Measurements from ENCODE around the gene AKR1C3. TPM values are rescaled to one million over a fixed set of nuclear protein-coding genes. Genes with fewer than 3 reads are reported as not detected.
A peak's percentile ranks its signal among the peaks of the same experiment; 100 is the strongest.

The AKR1C3 gene
- total and polyA plus RNA-seq, 5 experiments from 2014 or later = 0.67 to 14.7 (median 5.9) TPM

DNA sequence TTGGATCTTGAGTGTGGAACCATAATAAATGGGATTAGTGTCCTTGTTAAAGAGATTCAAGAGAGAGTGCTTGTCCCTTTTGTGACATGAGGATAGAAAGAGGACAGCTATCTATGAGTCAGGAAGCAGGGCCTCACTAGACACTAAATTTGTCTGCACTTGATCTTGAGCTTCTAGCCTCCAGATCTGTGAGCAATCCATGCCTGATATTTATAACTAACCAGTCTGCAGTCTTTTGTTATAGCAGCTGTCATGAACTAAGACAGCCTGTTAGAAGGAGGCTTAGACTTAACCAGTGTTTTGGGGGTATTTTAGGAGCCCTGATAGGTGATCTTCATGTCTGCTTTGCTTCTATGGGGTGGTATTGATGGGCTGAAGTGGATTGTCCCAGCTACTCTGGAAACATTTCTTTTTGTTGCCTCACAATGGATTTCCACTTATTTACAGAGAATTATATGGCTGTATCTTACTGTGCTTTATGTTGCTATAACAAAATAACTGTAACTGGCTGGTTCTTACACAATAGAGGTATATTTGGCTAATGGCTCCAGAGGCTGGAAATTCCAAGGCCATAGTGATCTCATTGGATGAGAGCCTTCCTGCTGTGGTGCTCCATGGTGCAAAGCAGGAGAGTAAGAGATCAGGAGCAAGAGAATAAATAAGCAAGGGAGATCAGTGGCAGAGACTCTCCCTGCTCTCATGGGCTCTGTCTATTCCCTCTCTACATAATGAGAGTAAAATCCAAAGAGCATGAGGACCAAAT, 23.4 kb upstream of the AKR1C3 start:
- peak overlapping the region in 1 of 10 donors; percentile 31 for H3K27ac Mint-ChIP-seq
- H3K36me3 Mint-ChIP-seq = peaks cover 0 to 5% (median 3%) of the 10 kb centered on the region in 3 donors
- H3K4me3 Mint-ChIP-seq = no peak overlapping the region
- peaks cover 0 to 9% (median 0%) of the 10 kb centered on the region in 9 donors for H3K9me3 Mint-ChIP-seq
- H3K4me1 Mint-ChIP-seq = no peaks in the 10 kb centered on the region
- no peak for ATAC-seq
- POLR2A ChIA-PET = no interaction called here
- H3K27me3 Mint-ChIP-seq = no peaks in the 10 kb centered on the region
- no peak for DNase-seq

- Mint-ChIP-seq H3K4me1 (no peaks in the 10 kb centered on the region), H3K27me3 (peaks cover 0 to 4% (median 0%) of the 10 kb centered on the region in 5 donors), H3K9me3 (peaks cover 0 to 9% (median 0%) of the 10 kb centered on the region in 9 donors), H3K27ac (no peak overlapping the region), H3K4me3 (no peak overlapping the region), H3K36me3 (peaks cover 0 to 5% (median 3%) of the 10 kb centered on the region in 3 donors)
- DNase-seq (no peak), ATAC-seq (no peak)
- POLR2A ChIA-PET = no interaction called here
Measured at GRCh38 chr10:5071411-5072198, 22.6 kb upstream of the AKR1C3 start.

DNA sequence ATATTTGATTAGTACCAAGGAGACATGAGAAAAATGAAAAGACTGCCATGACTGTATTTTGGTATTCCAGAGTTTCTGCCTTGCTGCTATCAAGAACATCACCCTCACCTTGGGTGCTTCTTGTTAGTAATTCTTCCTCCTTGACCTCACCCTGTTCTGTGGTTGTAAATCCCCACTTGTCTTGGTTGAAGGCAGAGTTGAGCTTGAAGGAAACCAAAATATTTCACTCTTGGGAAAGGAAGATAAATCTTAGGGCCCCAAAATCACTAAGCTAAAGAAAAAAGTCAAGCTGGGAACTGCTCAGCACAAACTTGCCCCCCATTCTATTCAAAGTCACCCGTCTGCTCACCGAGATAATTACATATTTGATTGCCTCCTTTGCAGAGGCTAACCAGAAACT, 20.6 kb upstream of the AKR1C3 start:
- H3K9me3 Mint-ChIP-seq = peaks cover 0 to 6% (median 0%) of the 10 kb centered on the region in 9 donors
- H3K4me3 Mint-ChIP-seq = no peak overlapping the region
- peaks cover 0 to 4% (median 0%) of the 10 kb centered on the region in 5 donors for H3K27me3 Mint-ChIP-seq
- H3K27ac Mint-ChIP-seq = no peak overlapping the region
- ATAC-seq = no peak
- H3K4me1 Mint-ChIP-seq = no peaks in the 10 kb centered on the region
- POLR2A ChIA-PET = no interaction called here
- peaks cover 0 to 5% (median 3%) of the 10 kb centered on the region in 3 donors for H3K36me3 Mint-ChIP-seq
- no peak for DNase-seq

DNA sequence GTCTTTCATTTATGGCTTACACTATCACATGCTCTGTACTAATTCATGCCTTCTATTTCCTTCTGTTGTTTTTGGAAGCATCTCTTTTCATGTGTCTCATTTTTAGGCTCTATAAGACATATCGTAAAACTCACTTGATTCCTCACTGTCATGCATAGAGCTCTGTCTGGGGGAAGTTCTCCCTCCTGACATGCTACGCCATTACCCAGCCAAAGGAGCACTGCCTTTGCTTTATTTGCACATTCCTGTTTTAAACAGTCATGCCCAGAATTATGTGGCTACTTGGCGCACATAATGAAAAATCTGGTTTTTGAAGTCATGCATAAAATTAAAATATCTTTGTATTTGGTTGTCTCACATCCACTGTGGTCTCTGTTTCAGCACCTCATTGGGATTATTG, 17.6 kb upstream of the AKR1C3 start:
- DNase-seq = no peak
- H3K9me3 Mint-ChIP-seq = no peaks in the 10 kb centered on the region
- no peak for ATAC-seq
- no peak overlapping the region for H3K27ac Mint-ChIP-seq
- H3K27me3 Mint-ChIP-seq = peaks cover 0 to 4% (median 0%) of the 10 kb centered on the region in 5 donors
- no peaks in the 10 kb centered on the region for H3K4me1 Mint-ChIP-seq
- no peaks in the 10 kb centered on the region for H3K36me3 Mint-ChIP-seq
- POLR2A ChIA-PET = no interaction called here
- no peak overlapping the region for H3K4me3 Mint-ChIP-seq

GRCh38 chr10:5078547-5079180, 15.6 kb upstream of the AKR1C3 start:
- no peaks in the 10 kb centered on the region for H3K9me3 Mint-ChIP-seq
- H3K27me3 Mint-ChIP-seq = peaks cover 0 to 4% (median 0%) of the 10 kb centered on the region in 5 donors
- no peaks in the 10 kb centered on the region for H3K4me1 Mint-ChIP-seq
- H3K36me3 Mint-ChIP-seq = no peaks in the 10 kb centered on the region
- H3K4me3 Mint-ChIP-seq = no peak overlapping the region
- no peak for ATAC-seq
- DNase-seq = no peak
- POLR2A ChIA-PET = no interaction called here
- no peak overlapping the region for H3K27ac Mint-ChIP-seq

- ATAC-seq (no peak), DNase-seq (no peak)
- POLR2A ChIA-PET = no interaction called here
- peaks cover 0 to 4% (median 0%) of the 10 kb centered on the region in 5 donors for H3K27me3 Mint-ChIP-seq
- no peaks in the 10 kb centered on the region for H3K9me3 Mint-ChIP-seq
- no peak overlapping the region for H3K27ac Mint-ChIP-seq
- H3K4me3 Mint-ChIP-seq = no peak overlapping the region
- H3K4me1 Mint-ChIP-seq = no peaks in the 10 kb centered on the region
- H3K36me3 Mint-ChIP-seq = no peaks in the 10 kb centered on the region
Measured at GRCh38 chr10:5079306-5079830, 14.8 kb upstream of the AKR1C3 start.

GRCh38 chr10:5079836-5080235, 14.4 kb upstream of the AKR1C3 start:
- Mint-ChIP-seq H3K27me3 (peaks cover 0 to 4% (median 0%) of the 10 kb centered on the region in 5 donors), H3K4me1 (no peaks in the 10 kb centered on the region), H3K4me3 (no peak overlapping the region), H3K36me3 (no peaks in the 10 kb centered on the region), H3K27ac (no peak overlapping the region), H3K9me3 (no peaks in the 10 kb centered on the region)
- DNase-seq (no peak), ATAC-seq (no peak)
- POLR2A ChIA-PET = no interaction called here

DNA sequence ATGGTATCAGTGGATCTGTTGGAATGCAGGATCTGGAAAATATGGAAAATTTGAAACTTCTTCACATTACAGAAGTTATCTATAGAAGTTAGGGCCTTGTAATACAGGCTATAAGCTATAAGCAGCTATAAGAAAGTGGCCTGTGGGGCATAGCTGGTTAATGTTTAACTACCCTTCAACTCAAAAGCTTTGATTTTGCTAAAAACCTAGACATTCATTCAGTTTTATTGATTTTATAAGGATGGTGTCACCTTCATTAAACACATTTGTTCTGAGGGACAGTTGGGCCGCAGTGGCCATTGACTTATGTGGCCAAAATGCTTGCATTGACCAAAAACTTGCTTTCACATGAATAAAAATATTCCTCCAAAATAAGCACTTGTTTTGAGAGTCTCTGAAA, 13.1 kb upstream of the AKR1C3 start:
- H3K4me1 Mint-ChIP-seq = no peaks in the 10 kb centered on the region
- ATAC-seq = no peak
- peaks cover 0 to 1% (median 0%) of the 10 kb centered on the region in 9 donors for H3K9me3 Mint-ChIP-seq
- POLR2A ChIA-PET = no interaction called here
- no peak for DNase-seq
- peaks cover 0 to 5% (median 1%) of the 10 kb centered on the region in 5 donors for H3K27me3 Mint-ChIP-seq
- no peak overlapping the region for H3K4me3 Mint-ChIP-seq
- no peak overlapping the region for H3K27ac Mint-ChIP-seq
- no peaks in the 10 kb centered on the region for H3K36me3 Mint-ChIP-seq

DNA sequence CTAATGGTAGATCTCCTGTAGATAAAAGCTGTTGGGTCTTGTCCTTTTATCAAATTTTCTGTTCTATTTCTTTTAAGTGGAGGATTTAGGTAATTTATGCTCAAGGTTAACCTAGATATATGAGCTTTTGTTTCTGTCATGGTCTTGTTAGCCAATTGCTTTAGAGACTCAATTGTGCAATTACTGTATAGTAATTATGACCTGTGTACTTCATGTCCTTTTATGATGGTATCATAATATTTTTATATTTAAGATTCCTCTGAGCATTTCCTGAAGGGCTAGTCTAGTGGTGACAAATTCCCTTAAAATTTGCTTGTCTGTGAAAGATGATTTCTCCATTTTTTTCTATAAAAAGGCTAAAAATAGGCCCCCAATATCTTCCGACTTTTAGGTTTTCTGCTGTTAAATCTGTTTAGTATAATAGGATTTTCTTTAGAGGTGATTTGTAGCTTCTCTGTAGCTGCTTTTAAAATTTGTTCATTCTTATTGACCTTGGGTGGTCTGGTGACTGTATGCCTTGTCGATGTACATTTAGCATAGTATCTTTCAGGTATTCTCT, 5.4 kb upstream of the AKR1C3 start:
- no peak for ATAC-seq
- Mint-ChIP-seq H3K27me3 (peaks cover 0 to 18% (median 10%) of the 10 kb centered on the region in 5 donors), H3K36me3 (peaks cover 2 to 7% (median 2%) of the 10 kb centered on the region in 3 donors), H3K4me1 (no peaks in the 10 kb centered on the region), H3K4me3 (no peak overlapping the region), H3K9me3 (peaks cover 2 to 37% (median 22%) of the 10 kb centered on the region in 9 donors), H3K27ac (no peak overlapping the region)
- POLR2A ChIA-PET = no interaction called here
- no peak for DNase-seq

GRCh38 chr10:5089865-5090264, 4.3 kb upstream of the AKR1C3 start:
- Mint-ChIP-seq H3K4me1 (peaks cover 0 to 6% (median 3%) of the 10 kb centered on the region in 4 donors), H3K4me3 (no peak overlapping the region), H3K36me3 (peaks cover 2 to 7% (median 2%) of the 10 kb centered on the region in 3 donors), H3K27me3 (peaks cover 0 to 22% (median 11%) of the 10 kb centered on the region in 5 donors), H3K27ac (no peak overlapping the region), H3K9me3 (peaks cover 2 to 37% (median 22%) of the 10 kb centered on the region in 9 donors)
- POLR2A ChIA-PET = no interaction called here
- ATAC-seq = no peak
- peak in 1 of 10 donors; percentile 19 for DNase-seq

- POLR2A ChIA-PET = no interaction called here
- H3K27me3 Mint-ChIP-seq = peaks cover 0 to 22% (median 11%) of the 10 kb centered on the region in 5 donors
Measured at GRCh38 chr10:5090551-5090950, 3.7 kb upstream of the AKR1C3 start.

GRCh38 chr10:5091196-5091595, 3.0 kb upstream of the AKR1C3 start:
- DNase-seq = no peak
- peaks cover 2 to 7% (median 2%) of the 10 kb centered on the region in 3 donors for H3K36me3 Mint-ChIP-seq
- POLR2A ChIA-PET = no interaction called here
- peaks cover 0 to 17% (median 11%) of the 10 kb centered on the region in 5 donors for H3K27me3 Mint-ChIP-seq
- peaks cover 0 to 8% (median 5%) of the 10 kb centered on the region in 4 donors for H3K4me1 Mint-ChIP-seq
- no peak overlapping the region for H3K27ac Mint-ChIP-seq
- H3K4me3 Mint-ChIP-seq = no peak overlapping the region
- peaks cover 2 to 37% (median 22%) of the 10 kb centered on the region in 9 donors for H3K9me3 Mint-ChIP-seq
- no peak for ATAC-seq

More at GRCh38 chr10:5090551-5090950, 3.7 kb upstream of the AKR1C3 start:
- Mint-ChIP-seq H3K4me1 (peaks cover 0 to 8% (median 5%) of the 10 kb centered on the region in 4 donors), H3K36me3 (peaks cover 2 to 7% (median 2%) of the 10 kb centered on the region in 3 donors), H3K4me3 (no peak overlapping the region), H3K27ac (no peak overlapping the region), H3K9me3 (peaks cover 2 to 37% (median 22%) of the 10 kb centered on the region in 9 donors)
- DNase-seq = no peak
- ATAC-seq = no peak

Measured in naive thymus-derived CD8-positive, alpha-beta T cell (primary cell).